AG09319 (cell line): ENCODE results near the gene MAP2K5.

Experiments used
- DNase-seq: peaks from one replicate; pipeline ENCODE4 v3.0.0-alpha.2; 2010; ENCODE audit warnings: low read depth; ENCODE audit errors: extremely low read depth
- CTCF ChIP-seq: IDR thresholded peaks from 2 replicates; pipeline ENCODE4 v1.5.1; 2011; ENCODE audit warnings: low read depth, mild to moderate bottlenecking, inconsistent platforms, low read length, moderate library complexity

MAP2K5 gene

GRCh38 chr15:67523330-67523729 lies 19.2 kb upstream of the MAP2K5 start:
- no peak for TF ChIP-seq CTCF
- no peak for DNase-seq

- no peak for TF ChIP-seq CTCF
- DNase-seq = no peak
Observed at GRCh38 chr15:67524235-67524634, 18.3 kb upstream of the MAP2K5 start.

GRCh38 chr15:67528513-67528912 lies 14.0 kb upstream of the MAP2K5 start:
- no peak for TF ChIP-seq CTCF
- no peak for DNase-seq

GRCh38 chr15:67531379-67531914 lies 11.1 kb upstream of the MAP2K5 start:
- TF ChIP-seq CTCF = no peak

GRCh38 chr15:67533873-67534272 lies 8.6 kb upstream of the MAP2K5 start:
- no peak for TF ChIP-seq CTCF

More at GRCh38 chr15:67531379-67531914, 11.1 kb upstream of the MAP2K5 start:
- no peak for DNase-seq

GRCh38 chr15:67534360-67534759 lies 8.1 kb upstream of the MAP2K5 start:
- DNase-seq = no peak
- TF ChIP-seq CTCF = no peak

More at GRCh38 chr15:67533873-67534272, 8.6 kb upstream of the MAP2K5 start:
- DNase-seq = no peak

- no peak for TF ChIP-seq CTCF
- DNase-seq = no peak
Observed at GRCh38 chr15:67537771-67538170, 4.7 kb upstream of the MAP2K5 start.
